ENCODE data around the gene TMEM151B.
"Not testable (repeated sequence)": the region's sequence is repeated elsewhere in the genome, so short reads cannot be mapped to it uniquely, and the experiment has no call there.

The TMEM151B gene

GRCh38 chr6:44333942-44334341 lies 63.7 kb downstream of the TMEM151B start:
- no peak for DNase-seq (ENCODE audit: low spot score)

GRCh38 chr6:44335631-44336030 lies 65.4 kb downstream of the TMEM151B start:
- no peak for DNase-seq (ENCODE audit: low spot score)

- DNase-seq (ENCODE audit: low spot score) = peak; percentile 67
These were observed 68.2 kb downstream of the TMEM151B start for GRCh38 chr6:44338228-44339122.

GRCh38 chr6:44339301-44339700 lies 69.1 kb downstream of the TMEM151B start:
- DNase-seq (ENCODE audit: low spot score) = no peak

- DNase-seq (ENCODE audit: low spot score) = no peak
These were observed 69.7 kb downstream of the TMEM151B start for GRCh38 chr6:44339763-44340625.

GRCh38 chr6:44341095-44341890 lies 71.0 kb downstream of the TMEM151B start:
- DNase-seq (ENCODE audit: low spot score) = no peak

GRCh38 chr6:44342052-44342451 lies 71.8 kb downstream of the TMEM151B start:
- no peak for DNase-seq (ENCODE audit: low spot score)

GRCh38 chr6:44342489-44342888 lies 72.2 kb downstream of the TMEM151B start, which contains the start of gene SPATS1:
Gene SPATS1, plus strand, starts transcription at chr6:44342650. Its CDS starts 446 bp downstream, at chr6:44343096.
- no peak for DNase-seq (ENCODE audit: low spot score)

GRCh38 chr6:44346818-44347217 lies 76.6 kb downstream of the TMEM151B start:
- DNase-seq (ENCODE audit: low spot score) = not testable (repeated sequence)

GRCh38 chr6:44349904-44350649 lies 79.8 kb downstream of the TMEM151B start:
- no peak for DNase-seq (ENCODE audit: low spot score)

GRCh38 chr6:44350650-44350994 lies 80.4 kb downstream of the TMEM151B start:
- not testable (repeated sequence) for DNase-seq (ENCODE audit: low spot score)

GRCh38 chr6:44352259-44352658 lies 82.0 kb downstream of the TMEM151B start:
- no peak for DNase-seq (ENCODE audit: low spot score)

- no peak for DNase-seq (ENCODE audit: low spot score)
These were observed 83.1 kb downstream of the TMEM151B start for GRCh38 chr6:44353336-44353735.

- DNase-seq (ENCODE audit: low spot score) = no peak
These were observed 85.4 kb downstream of the TMEM151B start for GRCh38 chr6:44355640-44356039.

GRCh38 chr6:44356487-44356886 lies 86.2 kb downstream of the TMEM151B start:
- DNase-seq (ENCODE audit: low spot score) = no peak
